Upper lobe of left lung (tissue), 6 donors: Measurements from ENCODE around the gene PLAC1. TPM values are rescaled to one million over a fixed set of nuclear protein-coding genes. Genes with fewer than 3 reads are reported as not detected.

ENCODE experiments used
- ATAC-seq, 2 donors: fragments of 200-7000 bp; cut with Tn5 transposase; one replicate each; pipeline ENCODE4 v1.9.1; 2022; ENCODE audit warnings: mild to moderate bottlenecking in 2 of 2, moderate library complexity in 2 of 2; ENCODE audit not compliant: low FRiP score in 2 of 2
- DNase-seq, 2 donors: peaks; one replicate each; pipeline ENCODE4 v3.0.0-alpha.2; 2019 to 2020
- H3K27ac ChIP-seq, 4 donors: fragments of 200-600 bp; sonication (generic); one replicate each; pipeline ENCODE4 v1.5.1; 2016 to 2019
- H3K27me3 ChIP-seq, 4 donors: fragments of 200-600 bp; sonication (generic); one replicate each; pipeline ENCODE4 v1.5.1; 2017 to 2019
- H3K36me3 ChIP-seq, 4 donors: fragments of 200-600 bp; sonication (generic); one replicate each; pipeline ENCODE4 v1.5.1; 2016 to 2019
- H3K4me1 ChIP-seq, 4 donors: fragments of 200-600 bp; sonication (generic); one replicate each; pipeline ENCODE4 v1.5.1; 2018 to 2019
- H3K4me3 ChIP-seq, 4 donors: fragments of 200-600 bp; sonication (generic); one replicate each; pipeline ENCODE4 v1.5.1; 2017 to 2019; ENCODE audit warnings: mild to moderate bottlenecking in 2 of 4, moderate library complexity in 1 of 4
- H3K9me3 ChIP-seq, 4 donors: fragments of 200-600 bp; sonication (generic); one replicate each; pipeline ENCODE4 v1.5.1; 2018 to 2019
- EP300 ChIP-seq, 4 donors: sonication (generic); formaldehyde crosslinking; IDR thresholded peaks; one replicate each; pipeline ENCODE4 v1.5.1; 2017; ENCODE audit warnings: antibody characterized with exemption in 4 of 4, control low read depth in 2 of 4
- POLR2A ChIP-seq, 4 donors: fragments of 450-650 bp; IDR thresholded peaks; one replicate each; pipeline ENCODE4 v1.5.1; 2016 to 2017; ENCODE audit warnings: antibody characterized with exemption in 4 of 4, mild to moderate bottlenecking in 2 of 4
- POLR2AphosphoS5 ChIP-seq, 2 donors: sonication (generic); formaldehyde crosslinking; IDR thresholded peaks; one replicate each; pipeline ENCODE4 v1.5.1; 2017; ENCODE audit warnings: antibody characterized with exemption in 2 of 2
- WGBS, 2 donors: methylation state at CpG; one replicate each; pipeline ENCODE4 v1.1.5; 2017 to 2018; 5-methylcytosine and 5-hydroxymethylcytosine counted together
- total RNA-seq, 6 donors: library from RNA; depleted of rRNA in 4 of 6; stranded (reverse); fragments of >200 nt in 4 of 6; gene quantifications; one replicate each; pipeline versions ENCODE4 v1.1.0 to v1.2.1, GENCODE V29; 2016 to 2021
- TF ChIP-seq, protein P1 (sequence below), 6 experiments: fragments of 450-650 bp in 4 of 6; fragments of 200-600 bp in 2 of 6; sonication (generic) in 2 of 6; IDR thresholded peaks; one replicate each; pipeline ENCODE4 v1.5.1; 2016 to 2019; ENCODE audit warnings: antibody characterized with exemption in 6 of 6
- donor health status: DM: no; HTN: no; CAD: no; lungs with moderate emphysema.
- donor health status: DM: no; HTN: yes; CAD: no; lungs with severe emphysema.

PLAC1 gene
- total RNA-seq, 6 donors from 2014 or later, result not detected

- ATAC-seq, result no peak
- no peak for TF ChIP-seq POLR2A (IDR thresholded peaks at IDR 0.05)
- TF ChIP-seq, protein P1, sequence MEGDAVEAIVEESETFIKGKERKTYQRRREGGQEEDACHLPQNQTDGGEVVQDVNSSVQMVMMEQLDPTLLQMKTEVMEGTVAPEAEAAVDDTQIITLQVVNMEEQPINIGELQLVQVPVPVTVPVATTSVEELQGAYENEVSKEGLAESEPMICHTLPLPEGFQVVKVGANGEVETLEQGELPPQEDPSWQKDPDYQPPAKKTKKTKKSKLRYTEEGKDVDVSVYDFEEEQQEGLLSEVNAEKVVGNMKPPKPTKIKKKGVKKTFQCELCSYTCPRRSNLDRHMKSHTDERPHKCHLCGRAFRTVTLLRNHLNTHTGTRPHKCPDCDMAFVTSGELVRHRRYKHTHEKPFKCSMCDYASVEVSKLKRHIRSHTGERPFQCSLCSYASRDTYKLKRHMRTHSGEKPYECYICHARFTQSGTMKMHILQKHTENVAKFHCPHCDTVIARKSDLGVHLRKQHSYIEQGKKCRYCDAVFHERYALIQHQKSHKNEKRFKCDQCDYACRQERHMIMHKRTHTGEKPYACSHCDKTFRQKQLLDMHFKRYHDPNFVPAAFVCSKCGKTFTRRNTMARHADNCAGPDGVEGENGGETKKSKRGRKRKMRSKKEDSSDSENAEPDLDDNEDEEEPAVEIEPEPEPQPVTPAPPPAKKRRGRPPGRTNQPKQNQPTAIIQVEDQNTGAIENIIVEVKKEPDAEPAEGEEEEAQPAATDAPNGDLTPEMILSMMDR (IDR thresholded peaks at IDR 0.05), result no peak
- no peak for TF ChIP-seq POLR2AphosphoS5 (IDR thresholded peaks at IDR 0.05)
- TF ChIP-seq EP300 (IDR thresholded peaks at IDR 0.05), result no peak
- no peak for DNase-seq
- Histone ChIP-seq H3K27me3 (no peaks in the 10 kb centered on the region), H3K27ac (no peak overlapping the region), H3K4me3 (no peak overlapping the region), H3K36me3 (no peaks in the 10 kb centered on the region), H3K4me1 (no peaks in the 10 kb centered on the region), H3K9me3 (no peaks in the 10 kb centered on the region)
- WGBS, 2 donors, result 33 to 53% methylated on average over 2 of the region's 2 CpGs
These were observed 16.9 kb downstream of the PLAC1 start for GRCh38 chrX:134641346-134641745.

GRCh38 chrX:134640914-134641313 is 17.4 kb downstream of the PLAC1 start:
- ATAC-seq (no peak), DNase-seq (no peak)
- no peak overlapping the region for H3K27ac ChIP-seq
- H3K9me3 ChIP-seq, result no peaks in the 10 kb centered on the region
- no peak overlapping the region for H3K4me3 ChIP-seq
- H3K4me1 ChIP-seq, result no peaks in the 10 kb centered on the region
- no peaks in the 10 kb centered on the region for H3K36me3 ChIP-seq
- H3K27me3 ChIP-seq, result no peaks in the 10 kb centered on the region
- TF ChIP-seq, protein P1 (IDR thresholded peaks at IDR 0.05), result no peak
- TF ChIP-seq POLR2AphosphoS5 (IDR thresholded peaks at IDR 0.05) (no peak), POLR2A (IDR thresholded peaks at IDR 0.05) (no peak), EP300 (IDR thresholded peaks at IDR 0.05) (no peak)
- 81 to 93% methylated on average over 4 of the region's 4 CpGs for WGBS, 2 donors

DNA sequence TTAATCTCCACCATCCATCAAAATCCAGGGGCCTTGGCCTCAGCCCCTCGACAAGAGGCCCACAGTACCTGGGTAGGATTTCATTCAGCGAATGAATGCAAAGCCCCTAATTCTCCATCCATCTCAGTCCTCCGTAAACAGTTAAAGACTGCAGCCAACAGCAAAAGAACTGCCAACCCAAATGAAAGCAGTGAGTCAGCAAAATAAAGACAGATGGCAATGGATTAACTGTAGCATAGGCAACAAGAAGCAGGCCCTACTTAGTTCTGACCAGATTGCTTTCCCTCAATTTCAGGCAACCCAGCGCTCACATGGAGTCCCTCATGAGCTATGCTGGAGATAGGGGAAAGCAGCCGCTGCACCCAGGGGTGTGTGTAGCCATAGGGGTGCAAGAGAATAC is 21.4 kb downstream of the PLAC1 start:
- 80 to 85% methylated on average over 5 of the region's 5 CpGs for WGBS, 2 donors
- H3K27me3 ChIP-seq, result no peaks in the 10 kb centered on the region
- H3K36me3 ChIP-seq, result no peaks in the 10 kb centered on the region
- no peaks in the 10 kb centered on the region for H3K4me1 ChIP-seq
- ATAC-seq (no peak), DNase-seq (no peak)
- no peak overlapping the region for H3K27ac ChIP-seq
- H3K4me3 ChIP-seq, result no peak overlapping the region
- no peaks in the 10 kb centered on the region for H3K9me3 ChIP-seq
- TF ChIP-seq EP300 (IDR thresholded peaks at IDR 0.05) (no peak), POLR2AphosphoS5 (IDR thresholded peaks at IDR 0.05) (no peak), POLR2A (IDR thresholded peaks at IDR 0.05) (no peak)
- TF ChIP-seq, protein P1 (IDR thresholded peaks at IDR 0.05), result no peak

DNA sequence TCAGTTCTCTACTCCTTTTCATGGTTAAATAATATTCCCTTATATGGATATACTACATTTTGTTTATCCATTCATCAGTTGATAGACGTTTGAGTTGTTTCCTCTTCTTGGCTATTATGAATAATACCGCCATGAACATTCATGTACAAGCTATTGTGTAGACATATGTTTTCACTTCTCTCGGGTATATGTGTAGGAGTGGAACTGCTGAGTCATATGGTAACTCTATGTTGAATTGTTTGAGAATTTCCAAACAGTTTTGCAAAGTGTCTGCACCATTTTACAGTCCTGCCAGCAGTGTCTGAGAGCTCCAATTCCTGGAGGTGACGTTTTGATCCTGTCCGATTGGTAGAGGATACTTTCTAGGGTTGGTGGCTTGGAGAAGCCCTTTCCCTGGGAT is 23.6 kb downstream of the PLAC1 start:
- DNase-seq, result no peak
- ATAC-seq, result no peak
- Histone ChIP-seq H3K27ac (no peak overlapping the region), H3K4me1 (no peaks in the 10 kb centered on the region), H3K4me3 (no peak overlapping the region), H3K27me3 (no peaks in the 10 kb centered on the region), H3K36me3 (no peaks in the 10 kb centered on the region), H3K9me3 (no peaks in the 10 kb centered on the region)
- TF ChIP-seq POLR2AphosphoS5 (IDR thresholded peaks at IDR 0.05), result no peak
- TF ChIP-seq, protein P1 (IDR thresholded peaks at IDR 0.05), result no peak
- TF ChIP-seq POLR2A (IDR thresholded peaks at IDR 0.05), result no peak
- no peak for TF ChIP-seq EP300 (IDR thresholded peaks at IDR 0.05)
- 49 to 66% methylated on average over 5 of the region's 5 CpGs for WGBS, 2 donors

DNA sequence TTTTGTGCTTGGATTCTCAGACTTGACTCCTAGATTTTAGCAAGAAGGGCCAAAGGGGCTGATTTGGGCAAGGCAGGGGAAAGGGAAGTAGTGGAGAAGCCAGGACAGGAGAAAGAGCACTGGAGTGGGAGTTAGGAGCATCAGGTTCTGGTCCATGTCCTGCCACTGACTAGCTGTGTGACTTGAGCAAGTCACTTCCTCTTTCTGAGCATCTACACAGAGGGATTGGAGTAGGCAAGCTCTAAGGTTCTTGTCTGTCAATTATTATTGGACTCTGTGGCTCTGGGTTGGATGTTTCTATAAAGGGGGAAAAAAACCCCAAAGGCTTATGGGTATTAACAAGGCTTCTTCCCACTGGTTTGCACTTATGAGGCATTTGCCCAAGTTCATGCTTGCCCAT is 24.4 kb downstream of the PLAC1 start:
- Histone ChIP-seq H3K4me3 (no peak overlapping the region), H3K27ac (no peak overlapping the region), H3K27me3 (no peaks in the 10 kb centered on the region), H3K4me1 (no peaks in the 10 kb centered on the region), H3K9me3 (no peaks in the 10 kb centered on the region), H3K36me3 (no peaks in the 10 kb centered on the region)
- TF ChIP-seq, protein P1 (IDR thresholded peaks at IDR 0.05), result no peak
- TF ChIP-seq POLR2A (IDR thresholded peaks at IDR 0.05), result no peak
- no peak for TF ChIP-seq EP300 (IDR thresholded peaks at IDR 0.05)
- no peak for TF ChIP-seq POLR2AphosphoS5 (IDR thresholded peaks at IDR 0.05)
- DNase-seq (no peak), ATAC-seq (no peak)
